Spleen (tissue), 11 donors: ENCODE measurements around the gene MAMDC4. TPM values are rescaled to one million over a fixed set of nuclear protein-coding genes. Genes with fewer than 3 reads are reported as not detected.
A peak's percentile ranks its signal among the peaks of the same experiment; 100 is the strongest.

Experiments
- DNase-seq: peaks from one replicate; pipeline ENCODE4 v3.0.0-alpha.2; 2020
- H3K27ac ChIP-seq, 8 donors: fragments of 200-600 bp; sonication (generic) in 7 of 8; 1 replicate in 4 of 8; 2 replicates in 4 of 8; pipeline versions ENCODE4 v1.5.0 to v1.8.0; 2016 to 2021; ENCODE audit warnings: inconsistent platforms in 4 of 8, mild to moderate bottlenecking in 4 of 8, moderate library complexity in 1 of 8
- H3K27me3 ChIP-seq, 7 donors: fragments of 200-600 bp; sonication (generic) in 6 of 7; replicated peaks in 1 of 7; 1 replicate in 4 of 7; 2 replicates in 3 of 7; pipeline versions ENCODE4 v1.5.0 to v1.8.0; 2016 to 2021; ENCODE audit warnings: inconsistent platforms in 3 of 7, mild to moderate bottlenecking in 1 of 7
- H3K36me3 ChIP-seq, 6 donors: fragments of 200-600 bp; sonication (generic) in 5 of 6; 1 replicate in 4 of 6; 2 replicates in 2 of 6; pipeline versions ENCODE4 v1.5.0 to v1.8.0; 2016 to 2021; ENCODE audit warnings: inconsistent platforms in 2 of 6
- H3K4me1 ChIP-seq, 6 donors: fragments of 200-600 bp; sonication (generic) in 5 of 6; 1 replicate in 3 of 6; 2 replicates in 3 of 6; pipeline versions ENCODE4 v1.5.0 to v1.8.0; 2016 to 2021; ENCODE audit warnings: inconsistent platforms in 3 of 6
- H3K4me3 ChIP-seq, 8 donors: fragments of 200-600 bp; sonication (generic) in 7 of 8; 1 replicate in 4 of 8; 2 replicates in 4 of 8; pipeline versions ENCODE4 v1.5.0 to v1.8.0; 2016 to 2021; ENCODE audit warnings: inconsistent platforms in 4 of 8, mild to moderate bottlenecking in 4 of 8, moderate library complexity in 2 of 8
- H3K9me3 ChIP-seq, 8 donors: fragments of 200-600 bp; sonication (generic) in 7 of 8; 1 replicate in 4 of 8; 2 replicates in 4 of 8; pipeline versions ENCODE4 v1.5.0 to v1.8.0; 2016 to 2021; ENCODE audit warnings: inconsistent platforms in 4 of 8
- POLR2A ChIP-seq, 3 donors: fragments of 450-650 bp; IDR thresholded peaks; one replicate each; pipeline ENCODE4 v1.5.1; 2017; ENCODE audit warnings: antibody characterized with exemption in 3 of 3, mild to moderate bottlenecking in 1 of 3
- POLR2AphosphoS5 ChIP-seq, 3 donors: sonication (generic); formaldehyde crosslinking; IDR thresholded peaks; one replicate each; pipeline ENCODE4 v1.5.1; 2017; ENCODE audit warnings: antibody characterized with exemption in 3 of 3
- WGBS, 5 donors: extraction: QIAGEN DNeasy Blood & Tissue Kit in 3 of 5; methylation state at CpG; one replicate each; pipeline versions ENCODE4 v1.1.5 to v1.1.7; 2013 to 2018; 5-methylcytosine and 5-hydroxymethylcytosine counted together
- intact Hi-C: fragments of 100-400 bp; cut with DNase I; formaldehyde crosslinking; loops from one replicate; pipeline ENCODE4 v1.15.0; 2023; ENCODE audit warnings: low total_unique reads
- polyA plus RNA-seq, 3 donors: library from polyadenylated mRNA; stranded (reverse); fragments of 200-250 nt; gene quantifications; one replicate each; pipeline ENCODE4 v1.2.1, GENCODE V29; 2013
- total RNA-seq, 7 donors: library from RNA; depleted of rRNA in 3 of 7; stranded (reverse); fragments of >200 nt in 3 of 7; fragmentation: NEBNext Ultra II Directional in 4 of 7; extraction: Animal tissue kit (Norgen Biotek cat#: 25700) in 4 of 7; gene quantifications; one replicate each; pipeline versions ENCODE4 v1.1.0 to v1.2.1, GENCODE V29; 2016 to 2021
- TF ChIP-seq, protein P1 (sequence below), 11 experiments: fragments of 200-600 bp in 7 of 11; fragments of 450-650 bp in 4 of 11; sonication (generic) in 4 of 11; IDR thresholded peaks in 8 of 11; conservative IDR thresholded peaks in 3 of 11; 1 replicate in 7 of 11; 2 replicates in 4 of 11; pipeline versions ENCODE4 v1.4.0 to v1.8.0; 2016 to 2021; ENCODE audit warnings: antibody characterized with exemption in 11 of 11, inconsistent platforms in 4 of 11, mild to moderate bottlenecking in 1 of 11
- donor health status: healthy with polysubstance abuse.
- donor health status: DM: no; HTN: no; CAD: no; lungs with moderate emphysema.
- donor health status: DM: no; HTN: no; CAD: no.
- donor health status: Bipolar disorder and iron deficiency.
- donor health status: healthy.
- donor health status: DM: no; HTN: no; CAD: no.
- donor health status: DM: yes; HTN: yes; CAD: no.

The MAMDC4 gene
- total and polyA plus RNA-seq, 10 donors: 4.9 to 32.0 (median 12.0) TPM

- H3K27me3 ChIP-seq: no peaks in the 10 kb centered on the region
- peak overlapping the region in 5 of 8 donors; percentile 5 to 48 (median 23) for H3K4me3 ChIP-seq
- H3K27ac ChIP-seq: peak overlapping the region in 5 of 8 donors; percentile 11 to 55 (median 34)
- H3K36me3 ChIP-seq: peaks cover 0 to 53% (median 30%) of the 10 kb centered on the region in 6 donors
- H3K9me3 ChIP-seq: no peaks in the 10 kb centered on the region
- intact Hi-C loops: no loop called here
- DNase-seq: no peak
- H3K4me1 ChIP-seq: peaks cover 0 to 24% (median 15%) of the 10 kb centered on the region in 6 donors
- 32 to 51% (median 37%) methylated on average over 63 to 83 of the region's 83 CpGs for WGBS, 5 donors
- TF ChIP-seq POLR2A (IDR thresholded peaks at IDR 0.05) (no peak), POLR2AphosphoS5 (IDR thresholded peaks at IDR 0.05) (peak in 1 of 3 donors; percentile 0)
- TF ChIP-seq, protein P1, sequence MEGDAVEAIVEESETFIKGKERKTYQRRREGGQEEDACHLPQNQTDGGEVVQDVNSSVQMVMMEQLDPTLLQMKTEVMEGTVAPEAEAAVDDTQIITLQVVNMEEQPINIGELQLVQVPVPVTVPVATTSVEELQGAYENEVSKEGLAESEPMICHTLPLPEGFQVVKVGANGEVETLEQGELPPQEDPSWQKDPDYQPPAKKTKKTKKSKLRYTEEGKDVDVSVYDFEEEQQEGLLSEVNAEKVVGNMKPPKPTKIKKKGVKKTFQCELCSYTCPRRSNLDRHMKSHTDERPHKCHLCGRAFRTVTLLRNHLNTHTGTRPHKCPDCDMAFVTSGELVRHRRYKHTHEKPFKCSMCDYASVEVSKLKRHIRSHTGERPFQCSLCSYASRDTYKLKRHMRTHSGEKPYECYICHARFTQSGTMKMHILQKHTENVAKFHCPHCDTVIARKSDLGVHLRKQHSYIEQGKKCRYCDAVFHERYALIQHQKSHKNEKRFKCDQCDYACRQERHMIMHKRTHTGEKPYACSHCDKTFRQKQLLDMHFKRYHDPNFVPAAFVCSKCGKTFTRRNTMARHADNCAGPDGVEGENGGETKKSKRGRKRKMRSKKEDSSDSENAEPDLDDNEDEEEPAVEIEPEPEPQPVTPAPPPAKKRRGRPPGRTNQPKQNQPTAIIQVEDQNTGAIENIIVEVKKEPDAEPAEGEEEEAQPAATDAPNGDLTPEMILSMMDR (IDR thresholded peaks at IDR 0.05 in 8 of 11, conservative IDR thresholded peaks at IDR 0.05 in 3 of 11): no peak
Measured at GRCh38 chr9:136820971-136821825, 30.9 kb upstream of the MAMDC4 start.

DNA sequence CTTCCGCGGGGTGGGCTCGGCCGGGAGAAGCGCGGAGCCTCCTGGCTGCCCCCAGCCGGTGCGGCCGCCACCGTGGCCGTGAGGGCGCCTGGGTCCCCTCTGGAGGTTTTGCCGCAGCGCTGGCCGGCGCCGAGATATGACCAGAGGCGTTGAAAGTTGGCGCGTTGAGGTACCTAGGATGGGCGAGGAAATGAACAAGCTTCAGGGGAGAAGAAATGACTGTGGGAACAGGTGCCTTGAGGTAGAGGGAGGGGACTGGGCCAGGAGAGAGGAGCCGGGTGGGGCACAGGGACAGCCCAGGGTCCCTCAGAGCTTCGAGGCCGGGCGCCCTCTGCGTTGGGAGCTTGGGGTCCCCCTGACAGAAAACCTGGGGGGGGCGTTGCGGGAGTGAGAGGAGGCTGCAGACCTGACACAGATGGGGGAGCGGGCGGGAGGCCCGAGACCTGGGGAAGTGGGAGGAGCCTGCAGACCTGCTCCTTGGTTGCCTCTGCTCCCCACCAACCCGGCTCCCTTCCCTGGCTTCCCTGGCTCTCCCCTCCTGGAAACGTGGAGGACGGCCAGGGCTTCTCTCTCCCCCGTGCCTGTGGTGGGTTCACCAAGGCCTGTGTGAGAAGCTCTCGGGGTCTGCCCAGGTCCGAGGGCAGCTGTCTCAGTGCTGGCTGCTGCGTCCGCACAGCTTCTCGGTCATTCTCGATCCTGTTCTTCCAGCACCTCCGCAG, 30.2 kb upstream of the MAMDC4 start:
- Histone ChIP-seq H3K9me3 (no peaks in the 10 kb centered on the region), H3K36me3 (peaks cover 0 to 59% (median 37%) of the 10 kb centered on the region in 6 donors), H3K4me1 (peaks cover 0 to 24% (median 15%) of the 10 kb centered on the region in 6 donors), H3K27ac (peak overlapping the region in 2 of 8 donors; percentile 34 to 55), H3K27me3 (no peaks in the 10 kb centered on the region), H3K4me3 (peak overlapping the region in 3 of 8 donors; percentile 5 to 48 (median 37))
- DNase-seq: no peak
- intact Hi-C loops: no loop called here
- WGBS, 5 donors: 78 to 85% (median 82%) methylated on average over 37 to 42 of the region's 42 CpGs
- TF ChIP-seq POLR2A (IDR thresholded peaks at IDR 0.05): no peak
- no peak for TF ChIP-seq POLR2AphosphoS5 (IDR thresholded peaks at IDR 0.05)
- TF ChIP-seq, protein P1 (IDR thresholded peaks at IDR 0.05 in 8 of 11, conservative IDR thresholded peaks at IDR 0.05 in 3 of 11): no peak

DNA sequence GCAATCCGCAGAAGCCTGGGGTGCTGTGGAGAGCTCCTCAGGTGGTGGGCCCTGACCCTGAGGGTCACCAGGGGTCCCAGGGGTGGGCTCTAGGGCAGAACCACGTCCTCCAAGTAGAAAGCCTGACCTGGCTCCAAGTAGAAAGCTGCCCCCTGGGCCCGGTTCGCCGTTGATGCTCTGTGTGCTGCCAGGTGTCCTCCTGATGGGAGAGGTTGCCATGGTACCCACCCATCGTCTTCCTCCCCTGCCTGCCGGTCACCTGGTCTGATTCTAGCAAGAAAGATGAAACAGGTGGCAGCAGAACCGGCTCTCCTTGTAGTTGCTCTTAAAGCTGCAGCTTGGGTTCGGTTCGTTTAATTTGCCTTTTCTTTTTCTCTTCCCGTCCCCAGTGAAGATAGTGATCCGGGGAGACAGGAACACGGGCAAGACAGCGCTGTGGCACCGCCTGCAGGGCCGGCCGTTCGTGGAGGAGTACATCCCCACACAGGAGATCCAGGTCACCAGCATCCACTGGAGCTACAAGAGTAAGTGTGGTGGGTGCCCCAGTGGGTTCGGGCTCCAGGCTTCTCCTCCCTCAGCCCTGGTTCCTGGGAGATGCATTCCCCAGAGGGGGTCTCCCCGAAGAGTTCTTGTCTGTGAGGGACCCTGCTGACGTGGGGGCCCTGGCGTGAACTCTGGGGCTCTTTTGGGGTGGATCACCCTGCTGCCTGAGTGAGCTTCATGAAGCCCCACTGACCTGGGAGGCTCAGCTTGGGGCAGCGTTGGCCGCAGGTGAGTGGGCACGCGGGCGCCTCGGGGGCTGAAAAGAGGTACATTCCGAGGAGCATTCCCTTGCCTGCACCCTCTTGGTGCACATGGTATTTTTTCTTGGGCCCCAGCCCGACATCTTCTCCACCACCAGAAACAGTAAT, 28.8 kb upstream of the MAMDC4 start:
- no peak for TF ChIP-seq POLR2A (IDR thresholded peaks at IDR 0.05)
- no peak for TF ChIP-seq POLR2AphosphoS5 (IDR thresholded peaks at IDR 0.05)
- TF ChIP-seq, protein P1 (IDR thresholded peaks at IDR 0.05 in 8 of 11, conservative IDR thresholded peaks at IDR 0.05 in 3 of 11): no peak
- peaks cover 0 to 24% (median 15%) of the 10 kb centered on the region in 6 donors for H3K4me1 ChIP-seq
- no peak for DNase-seq
- H3K36me3 ChIP-seq: peaks cover 0 to 60% (median 45%) of the 10 kb centered on the region in 6 donors
- H3K27me3 ChIP-seq: no peaks in the 10 kb centered on the region
- H3K4me3 ChIP-seq: no peak overlapping the region
- H3K27ac ChIP-seq: no peak overlapping the region
- 88 to 96% (median 92%) methylated on average over 26 to 30 of the region's 30 CpGs for WGBS, 5 donors
- no peaks in the 10 kb centered on the region for H3K9me3 ChIP-seq
- intact Hi-C loops: no loop called here
